ENCODE measurements around the gene SLC20A1.

Gene SLC20A1

GRCh38 chr2:112669667-112670066 lies 23.9 kb downstream of the SLC20A1 start:
- no peak for TF ChIP-seq CTCF (IDR thresholded peaks at IDR 0.05; ENCODE audit: unreplicated experiment in 3 of 3)
- Mint-ChIP-seq H3K27me3 (ENCODE audit: low read depth) (peaks cover 1% of the 10 kb centered on the region), H3K27ac (no peak overlapping the region), H3K9me3 (no peaks in the 10 kb centered on the region), H3K4me3 (no peak overlapping the region), H3K36me3 (ENCODE audit: low read depth) (peaks cover 8% of the 10 kb centered on the region), H3K4me1 (no peaks in the 10 kb centered on the region)

GRCh38 chr2:112670252-112671022 lies 24.7 kb downstream of the SLC20A1 start:
- peaks cover 2% of the 10 kb centered on the region for H3K36me3 Mint-ChIP-seq (ENCODE audit: low read depth)
- no peak overlapping the region for H3K27ac Mint-ChIP-seq
- no peak for TF ChIP-seq CTCF (IDR thresholded peaks at IDR 0.05; ENCODE audit: unreplicated experiment in 3 of 3)
- H3K4me1 Mint-ChIP-seq: no peaks in the 10 kb centered on the region
- H3K4me3 Mint-ChIP-seq: no peak overlapping the region
- H3K9me3 Mint-ChIP-seq: no peaks in the 10 kb centered on the region
- peaks cover 4% of the 10 kb centered on the region for H3K27me3 Mint-ChIP-seq (ENCODE audit: low read depth)

- Mint-ChIP-seq H3K27me3 (ENCODE audit: low read depth) (peaks cover 4% of the 10 kb centered on the region), H3K4me3 (no peak overlapping the region), H3K27ac (no peak overlapping the region), H3K36me3 (ENCODE audit: low read depth) (no peaks in the 10 kb centered on the region), H3K4me1 (no peaks in the 10 kb centered on the region), H3K9me3 (no peaks in the 10 kb centered on the region)
- TF ChIP-seq CTCF (IDR thresholded peaks at IDR 0.05; ENCODE audit: unreplicated experiment in 3 of 3): no peak
Measured at GRCh38 chr2:112671801-112672200, 26.1 kb downstream of the SLC20A1 start.

GRCh38 chr2:112673008-112673407 lies 27.3 kb downstream of the SLC20A1 start:
- Mint-ChIP-seq H3K4me1 (no peaks in the 10 kb centered on the region), H3K36me3 (ENCODE audit: low read depth) (no peaks in the 10 kb centered on the region), H3K9me3 (no peaks in the 10 kb centered on the region), H3K27me3 (ENCODE audit: low read depth) (peaks cover 4% of the 10 kb centered on the region), H3K27ac (no peak overlapping the region), H3K4me3 (no peak overlapping the region)
- no peak for TF ChIP-seq CTCF (IDR thresholded peaks at IDR 0.05; ENCODE audit: unreplicated experiment in 3 of 3)

GRCh38 chr2:112674229-112674628 lies 28.5 kb downstream of the SLC20A1 start:
- H3K27ac Mint-ChIP-seq: no peak overlapping the region
- no peaks in the 10 kb centered on the region for H3K9me3 Mint-ChIP-seq
- no peak for TF ChIP-seq CTCF (IDR thresholded peaks at IDR 0.05; ENCODE audit: unreplicated experiment in 3 of 3)
- H3K27me3 Mint-ChIP-seq (ENCODE audit: low read depth): peaks cover 4% of the 10 kb centered on the region
- no peak overlapping the region for H3K4me3 Mint-ChIP-seq
- H3K36me3 Mint-ChIP-seq (ENCODE audit: low read depth): no peaks in the 10 kb centered on the region
- H3K4me1 Mint-ChIP-seq: no peaks in the 10 kb centered on the region

- no peak for TF ChIP-seq CTCF (IDR thresholded peaks at IDR 0.05; ENCODE audit: unreplicated experiment in 3 of 3)
- no peak overlapping the region for H3K4me3 Mint-ChIP-seq
- peaks cover 19% of the 10 kb centered on the region for H3K4me1 Mint-ChIP-seq
- H3K36me3 Mint-ChIP-seq (ENCODE audit: low read depth): no peaks in the 10 kb centered on the region
- H3K9me3 Mint-ChIP-seq: no peaks in the 10 kb centered on the region
- no peak overlapping the region for H3K27ac Mint-ChIP-seq
- peaks cover 13% of the 10 kb centered on the region for H3K27me3 Mint-ChIP-seq (ENCODE audit: low read depth)
Measured at GRCh38 chr2:112679484-112679883, 33.7 kb downstream of the SLC20A1 start.
